GM13977 (cell line): Measurements from ENCODE around the gene PKN3.

ENCODE experiments used
- DNase-seq: peaks from one replicate; pipeline ENCODE4 v3.0.0; 2012; ENCODE audit warnings: low spot score
- CTCF ChIP-seq: IDR thresholded peaks from 2 replicates; pipeline ENCODE4 v1.5.1; 2012; ENCODE audit warnings: mild to moderate bottlenecking, control low read depth; ENCODE audit not compliant: insufficient read depth; ENCODE audit errors: extremely low read depth, missing control alignments
- in situ Hi-C: fragments of 300-500 bp; cut with MboI; formaldehyde crosslinking; loops from one replicate; pipeline ENCODE4 v1.12.0; 2022; ENCODE audit warnings: low sequenced_read_pairs, low pct_unique_long_range_greater_than_20kb, mixed read lengths, inconsistent platforms; ENCODE audit not compliant: unreplicated experiment

PKN3 gene

DNA sequence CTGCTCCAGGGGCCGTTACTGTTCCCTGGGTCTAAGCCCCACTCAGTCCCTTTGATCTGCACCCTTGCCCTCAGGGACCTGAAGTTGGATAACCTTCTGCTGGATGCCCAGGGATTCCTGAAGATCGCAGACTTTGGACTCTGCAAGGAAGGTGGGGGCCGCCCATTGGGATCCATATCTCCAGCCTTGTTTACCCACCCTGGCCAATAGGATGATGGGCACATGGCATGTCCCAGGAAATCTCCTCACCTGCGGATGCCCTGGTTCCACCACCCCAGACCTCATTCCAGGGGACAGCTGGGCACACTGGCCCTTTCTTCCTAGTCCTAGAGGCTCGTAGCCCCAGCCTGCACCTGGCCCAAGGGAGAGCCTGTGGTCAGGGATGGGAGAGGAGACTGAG lies 16.2 kb downstream of the PKN3 start:
- no peak for DNase-seq
- in situ Hi-C loops, result no loop called here
- no peak for TF ChIP-seq CTCF

GRCh38 chr9:128719919-128720605 lies 17.8 kb downstream of the PKN3 start:
- no peak for TF ChIP-seq CTCF
- in situ Hi-C loops, result no loop called here
- DNase-seq, result no peak

DNA sequence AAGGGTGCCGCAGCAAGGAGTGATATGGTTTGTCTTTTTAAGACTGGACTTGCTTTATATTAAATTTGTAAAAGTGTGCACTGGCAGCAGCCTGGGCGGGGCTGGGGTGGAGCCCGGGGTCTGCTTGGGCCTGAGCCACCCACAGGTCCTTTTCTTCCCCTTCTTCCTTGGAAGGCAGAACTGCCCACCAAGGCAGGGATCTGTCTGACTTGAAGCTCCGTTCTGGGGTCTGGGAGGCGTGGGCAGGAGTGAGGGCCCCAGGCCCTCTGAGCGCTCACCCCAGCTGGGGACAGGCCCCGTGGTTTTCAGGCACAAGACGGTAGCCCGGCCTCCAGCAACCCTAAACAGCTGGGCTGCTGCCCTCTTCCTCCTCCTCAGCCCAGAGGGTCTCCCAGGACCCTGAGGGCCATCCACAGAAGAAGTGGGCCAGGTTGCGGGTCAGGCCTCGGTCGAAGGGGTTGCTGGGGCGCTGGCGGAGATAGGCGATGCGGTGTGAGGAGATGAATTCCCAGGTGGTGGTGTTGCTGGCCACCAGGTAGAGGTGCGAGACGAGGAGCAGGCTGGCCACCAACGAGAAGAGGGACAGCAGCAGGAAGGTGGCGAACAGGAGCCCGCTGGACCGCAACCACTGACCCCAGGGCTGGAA lies 18.7 kb downstream of the PKN3 start:
- TF ChIP-seq CTCF, result no peak
- DNase-seq, result no peak
- in situ Hi-C loops, result no loop called here

GRCh38 chr9:128721487-128722010 lies 19.2 kb downstream of the PKN3 start:
- in situ Hi-C loops, result no loop called here
- TF ChIP-seq CTCF, result no peak
- DNase-seq, result no peak

DNA sequence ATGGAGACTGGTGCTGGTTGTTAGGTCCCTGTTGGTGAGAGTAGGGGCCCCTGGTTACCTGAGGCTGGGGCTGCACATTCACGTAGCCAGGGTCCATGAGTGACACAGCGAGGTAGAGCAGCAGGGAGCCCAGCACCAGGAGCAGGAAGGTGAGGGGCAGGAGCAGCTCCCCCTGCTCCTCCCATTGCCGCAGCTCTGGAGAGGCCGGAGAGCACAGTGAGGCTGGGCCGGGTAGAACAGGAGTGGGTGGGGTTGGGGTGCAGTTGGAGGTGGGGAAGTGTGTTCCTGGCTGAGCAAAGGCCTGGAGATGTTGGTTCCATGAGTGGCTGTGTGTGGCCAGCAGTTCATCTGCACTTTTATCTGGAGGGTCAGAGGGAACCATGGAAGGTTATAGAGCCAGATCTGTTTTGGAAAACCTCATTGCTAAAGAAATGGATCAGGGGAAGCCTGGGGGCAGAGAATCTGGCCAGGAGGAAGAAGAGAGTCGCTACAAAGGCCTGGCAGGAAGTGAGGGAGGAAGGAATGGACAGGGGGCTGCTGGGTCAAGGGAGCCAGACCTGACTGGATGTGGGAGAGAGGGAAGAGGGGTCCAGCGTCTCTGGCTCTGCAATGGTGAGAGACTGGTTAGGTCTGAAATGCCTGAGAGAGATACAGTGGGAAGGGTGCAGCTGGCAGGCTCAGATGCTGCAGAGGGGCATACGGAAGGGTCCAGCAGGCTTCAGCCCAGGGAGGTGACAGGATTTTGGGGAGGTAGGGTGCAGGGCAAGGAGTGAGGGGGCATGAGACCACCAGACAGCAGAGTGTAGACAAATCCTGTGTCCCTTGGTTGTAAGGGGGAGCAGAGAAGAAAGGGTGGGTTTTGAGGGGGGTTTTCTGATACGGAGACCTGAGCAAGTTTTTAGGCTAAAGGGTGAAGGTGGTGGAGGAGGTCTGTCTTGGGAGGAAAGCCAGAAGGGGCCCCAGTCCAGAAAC lies 20.4 kb downstream of the PKN3 start:
- no peak for DNase-seq
- no peak for TF ChIP-seq CTCF
- in situ Hi-C loops, result no loop called here

DNA sequence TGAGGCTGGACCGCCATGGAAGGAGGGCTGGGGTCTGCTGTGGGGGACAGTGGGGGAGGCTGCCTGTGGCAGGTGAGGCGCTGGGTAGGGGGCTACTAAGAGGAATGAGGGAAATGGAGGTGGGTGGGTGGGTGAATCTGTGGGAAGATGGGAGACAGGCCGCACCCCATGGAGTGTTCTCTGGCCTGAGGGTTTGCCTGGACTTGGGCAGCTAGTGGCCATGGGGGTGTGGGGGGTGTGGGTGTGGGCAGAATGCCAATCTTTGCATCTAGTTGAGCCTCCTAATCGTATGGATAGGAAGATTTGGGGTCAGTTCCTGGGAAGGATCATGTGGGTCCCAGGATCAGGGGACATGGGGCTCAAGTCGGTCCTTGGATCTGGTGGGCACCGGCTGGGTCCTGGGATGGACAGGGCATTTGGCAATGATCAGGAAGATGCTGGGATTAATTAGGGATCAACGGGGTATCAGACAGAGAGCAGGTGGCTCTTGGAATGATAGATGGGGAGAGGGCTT lies 21.1 kb downstream of the PKN3 start:
- in situ Hi-C loops, result no loop called here
- no peak for DNase-seq
- TF ChIP-seq CTCF, result no peak
